Cerebellar nuclear complex (tissue), 1 donor: ENCODE results near the gene BHMT2.

ENCODE experiments used
- DNase-seq, 2 experiments: peaks; one replicate each; lab custom pipeline; 2025; lab: John Stamatoyannopoulos, UW

The BHMT2 gene, protein sequence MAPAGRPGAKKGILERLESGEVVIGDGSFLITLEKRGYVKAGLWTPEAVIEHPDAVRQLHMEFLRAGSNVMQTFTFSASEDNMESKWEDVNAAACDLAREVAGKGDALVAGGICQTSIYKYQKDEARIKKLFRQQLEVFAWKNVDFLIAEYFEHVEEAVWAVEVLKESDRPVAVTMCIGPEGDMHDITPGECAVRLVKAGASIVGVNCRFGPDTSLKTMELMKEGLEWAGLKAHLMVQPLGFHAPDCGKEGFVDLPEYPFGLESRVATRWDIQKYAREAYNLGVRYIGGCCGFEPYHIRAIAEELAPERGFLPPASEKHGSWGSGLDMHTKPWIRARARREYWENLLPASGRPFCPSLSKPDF

GRCh38 chr5:79069488-79070349 is at the start of gene BHMT2, which contains the start of gene DMGDH:
TSS of gene BHMT2 (plus strand) at chr5:79069767. CDS start at chr5:79069783, 16 bp downstream.
TSS of gene DMGDH (minus strand) at chr5:79069674. CDS start at chr5:79069620, 54 bp downstream.
- DNase-seq: no peak

- DNase-seq: no peak
Measured at GRCh38 chr5:79020861-79021561, 48.6 kb upstream of the BHMT2 start.

DNA sequence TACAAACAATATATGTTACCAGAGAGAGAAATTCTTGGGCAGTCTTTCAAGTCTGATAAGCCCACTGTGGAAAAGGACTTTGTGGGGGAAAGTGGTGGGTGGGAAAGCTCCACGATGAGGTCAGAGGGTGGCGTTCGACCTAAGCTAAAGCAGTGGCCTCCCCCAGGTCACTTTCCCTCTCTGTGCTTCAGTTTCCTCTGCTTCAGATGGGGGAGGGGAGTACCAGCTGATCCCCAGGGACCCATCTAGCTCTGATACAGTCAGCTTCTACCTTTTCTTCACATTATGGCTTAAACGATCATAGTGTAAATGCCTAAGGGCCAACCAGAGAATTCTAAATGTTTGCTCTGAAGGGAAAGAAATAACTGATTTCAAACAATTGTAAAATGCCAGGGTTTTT is 47.8 kb upstream of the BHMT2 start:
- no peak for DNase-seq

- DNase-seq: no peak
Measured at GRCh38 chr5:79022771-79023170, 46.8 kb upstream of the BHMT2 start.

GRCh38 chr5:79023348-79023747 is 46.2 kb upstream of the BHMT2 start:
- no peak for DNase-seq

- DNase-seq: no peak
Measured at GRCh38 chr5:79023947-79024346, 45.6 kb upstream of the BHMT2 start.

DNA sequence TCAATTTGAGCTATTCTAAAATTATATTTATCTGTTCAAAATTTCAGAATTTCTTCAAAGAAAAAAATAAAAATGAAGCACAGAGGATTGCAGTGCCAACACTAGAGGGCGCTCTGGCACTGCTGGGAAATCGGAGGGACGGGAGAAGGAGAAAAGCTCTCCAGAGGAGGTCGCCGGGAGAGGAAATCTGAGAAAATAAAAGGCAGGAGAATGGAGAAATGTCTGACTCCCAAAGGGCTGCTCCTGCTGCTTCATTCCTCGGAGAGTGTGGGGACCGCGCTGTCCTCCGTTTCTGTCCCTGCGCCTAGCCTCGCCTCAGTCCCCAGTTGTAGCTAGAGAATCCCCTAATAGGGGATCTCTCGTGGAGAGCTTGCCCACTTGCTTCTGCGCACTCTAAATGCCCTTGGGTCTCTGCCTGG is 44.5 kb upstream of the BHMT2 start:
- peak in 1 of 2 experiments; percentile 6 for DNase-seq

GRCh38 chr5:79030663-79031484 is 38.7 kb upstream of the BHMT2 start:
- DNase-seq: no peak

- DNase-seq: no peak
Measured at GRCh38 chr5:79031485-79031867, 38.1 kb upstream of the BHMT2 start.

GRCh38 chr5:79032031-79032695 is 37.4 kb upstream of the BHMT2 start:
- no peak for DNase-seq

DNA sequence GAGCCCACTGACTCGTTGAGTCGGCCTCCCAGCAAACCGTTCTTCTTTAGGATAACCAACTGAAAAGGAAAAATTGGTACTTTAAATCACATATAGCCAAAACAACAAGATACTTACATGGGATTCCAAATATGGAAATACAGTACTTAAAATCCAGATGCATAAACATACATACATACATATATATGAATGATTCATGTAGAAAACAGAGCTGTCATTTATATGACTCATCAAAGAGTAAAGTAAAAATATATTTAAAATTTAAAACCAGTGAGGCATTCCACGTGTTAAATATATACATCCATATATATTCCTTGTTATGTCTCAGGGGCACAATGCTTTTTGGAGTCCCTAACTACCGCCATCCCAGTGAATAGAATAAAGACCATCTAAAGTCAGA is 36.8 kb upstream of the BHMT2 start:
- DNase-seq: no peak

GRCh38 chr5:79035237-79035636 is 34.3 kb upstream of the BHMT2 start:
- no peak for DNase-seq

- DNase-seq: no peak
Measured at GRCh38 chr5:79036769-79037168, 32.8 kb upstream of the BHMT2 start.

- DNase-seq: no peak
Measured at GRCh38 chr5:79042188-79042587, 27.4 kb upstream of the BHMT2 start.

GRCh38 chr5:79047199-79047598 is 22.4 kb upstream of the BHMT2 start:
- no peak for DNase-seq

GRCh38 chr5:79048437-79048836 is 21.1 kb upstream of the BHMT2 start:
- no peak for DNase-seq

DNA sequence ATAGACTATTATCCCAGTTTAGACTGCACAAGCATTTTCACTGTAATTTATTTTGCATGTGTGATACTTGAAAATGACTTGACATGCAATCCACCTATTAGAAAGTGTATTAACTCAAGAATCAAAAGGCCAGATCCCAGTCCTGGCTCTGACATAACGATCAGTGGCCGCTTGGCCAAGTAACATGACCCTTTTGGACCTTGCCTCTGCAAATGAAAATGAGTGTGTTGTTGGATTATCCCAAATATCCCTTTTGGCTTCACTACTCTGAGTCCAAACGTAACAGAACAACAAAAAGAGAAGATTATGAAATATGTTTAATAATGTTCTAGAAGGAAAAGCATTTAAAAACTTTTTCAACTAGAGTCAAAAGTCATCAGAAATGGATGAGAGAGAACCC is 19.1 kb upstream of the BHMT2 start:
- no peak for DNase-seq

- DNase-seq: no peak
Measured at GRCh38 chr5:79053321-79053720, 16.2 kb upstream of the BHMT2 start.

- DNase-seq: no peak
Measured at GRCh38 chr5:79055017-79055416, 14.6 kb upstream of the BHMT2 start.

DNA sequence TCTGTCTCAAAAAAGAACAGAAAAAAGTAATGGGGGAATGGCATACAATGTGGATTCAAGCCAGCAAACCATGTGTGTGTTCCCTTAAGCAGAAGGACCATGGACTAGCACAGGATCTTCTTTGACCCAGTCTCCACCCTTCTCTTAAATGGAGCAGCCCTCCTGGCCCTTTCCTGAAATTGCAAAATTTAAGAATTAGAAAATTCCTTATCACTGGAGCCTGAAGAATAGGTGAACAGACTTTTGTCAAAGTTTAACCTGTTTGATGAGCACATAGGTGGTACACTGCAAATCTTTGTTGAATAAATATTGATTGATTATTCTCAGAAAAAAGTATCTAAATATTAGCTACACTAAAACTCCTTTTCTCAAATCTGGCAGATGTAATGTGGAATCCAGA is 12.7 kb upstream of the BHMT2 start:
- no peak for DNase-seq

GRCh38 chr5:79059674-79060073 is 9.9 kb upstream of the BHMT2 start:
- DNase-seq: no peak
